GM15510 (cell line): ENCODE results near the gene FANCE.

Experiments
- POLR2A ChIP-seq: IDR thresholded peaks from 3 replicates; pipeline ENCODE4 v1.6.1; 2011; ENCODE audit warnings: borderline replicate concordance; ENCODE audit not compliant: insufficient read length; ENCODE audit errors: extremely low read depth

FANCE gene

DNA sequence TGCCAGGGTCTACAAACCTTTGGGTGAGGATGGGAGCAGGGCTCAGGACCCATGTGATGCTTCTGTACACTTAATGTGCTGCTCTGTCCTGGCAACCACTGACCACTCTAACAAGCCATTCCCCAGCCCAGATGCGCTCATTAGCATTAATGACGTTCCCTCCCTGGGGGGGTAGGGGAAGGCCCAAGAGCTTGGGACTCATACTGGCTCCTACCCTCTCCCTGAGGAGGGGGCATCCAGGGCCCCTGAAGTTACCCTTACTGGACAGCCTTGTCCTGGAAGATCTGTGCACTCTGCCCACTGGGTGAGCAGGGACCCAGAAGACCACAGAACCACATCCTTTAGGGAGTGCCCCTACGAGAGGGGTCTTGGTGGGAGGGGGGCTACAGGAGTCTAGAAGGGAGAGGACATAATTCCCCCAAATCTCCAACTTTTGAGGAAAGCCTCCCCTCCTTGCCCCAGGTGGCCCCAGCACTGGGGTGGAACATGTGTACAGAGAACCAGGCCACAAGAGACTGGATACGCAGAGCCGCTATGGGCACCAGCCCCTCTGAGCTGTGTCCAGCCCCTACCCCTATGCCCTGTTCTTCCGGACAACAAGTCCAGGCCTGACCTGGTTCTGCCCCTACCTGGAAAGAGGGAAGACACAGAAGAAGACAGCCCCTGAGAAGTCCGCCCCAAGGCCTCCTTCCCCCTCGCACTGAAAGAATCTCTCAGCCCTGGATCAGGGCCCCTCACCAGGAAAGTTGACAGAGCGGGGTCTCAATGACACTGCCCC, 43.3 kb downstream of the FANCE start:
- TF ChIP-seq POLR2A = no peak

DNA sequence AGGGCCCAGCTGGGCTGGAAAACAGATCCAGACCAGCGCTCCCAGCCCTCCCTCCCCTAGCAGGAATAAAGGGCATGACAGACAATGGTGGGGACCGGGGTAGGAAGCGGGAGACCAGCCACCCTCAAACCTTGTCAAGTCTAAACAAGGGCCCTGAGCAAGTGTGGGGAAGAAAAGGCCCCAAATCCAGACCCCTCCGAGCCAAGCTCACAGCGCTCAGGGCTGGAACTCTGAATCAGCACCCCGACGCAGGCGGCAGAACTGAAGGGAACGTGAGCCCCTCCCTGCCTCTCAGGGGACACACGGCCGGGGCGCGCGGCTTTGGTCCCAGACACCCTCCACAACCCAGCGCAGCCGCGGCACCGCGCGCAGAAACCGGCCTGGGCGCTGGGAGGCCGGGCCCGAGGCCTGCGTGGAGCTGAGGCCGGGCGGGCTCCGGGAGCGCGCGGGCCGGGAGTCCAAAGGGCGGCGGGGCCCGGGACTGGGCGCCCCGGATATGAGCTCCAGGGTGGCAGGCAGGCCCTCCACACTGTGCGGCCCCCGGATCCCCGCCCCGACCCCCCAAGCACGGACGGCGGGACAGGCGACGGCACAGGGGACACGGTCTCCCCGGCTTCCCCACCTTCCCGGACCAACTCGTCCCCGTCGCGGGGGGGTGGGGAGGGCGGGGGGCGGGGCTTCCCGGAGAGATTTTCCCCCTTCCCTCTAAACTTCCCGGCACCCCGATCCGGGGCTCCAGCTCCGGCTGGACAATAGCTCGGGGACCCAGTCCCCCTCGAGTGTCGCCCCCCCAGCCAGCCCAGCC, 44.1 kb downstream of the FANCE start:
- TF ChIP-seq POLR2A = no peak

DNA sequence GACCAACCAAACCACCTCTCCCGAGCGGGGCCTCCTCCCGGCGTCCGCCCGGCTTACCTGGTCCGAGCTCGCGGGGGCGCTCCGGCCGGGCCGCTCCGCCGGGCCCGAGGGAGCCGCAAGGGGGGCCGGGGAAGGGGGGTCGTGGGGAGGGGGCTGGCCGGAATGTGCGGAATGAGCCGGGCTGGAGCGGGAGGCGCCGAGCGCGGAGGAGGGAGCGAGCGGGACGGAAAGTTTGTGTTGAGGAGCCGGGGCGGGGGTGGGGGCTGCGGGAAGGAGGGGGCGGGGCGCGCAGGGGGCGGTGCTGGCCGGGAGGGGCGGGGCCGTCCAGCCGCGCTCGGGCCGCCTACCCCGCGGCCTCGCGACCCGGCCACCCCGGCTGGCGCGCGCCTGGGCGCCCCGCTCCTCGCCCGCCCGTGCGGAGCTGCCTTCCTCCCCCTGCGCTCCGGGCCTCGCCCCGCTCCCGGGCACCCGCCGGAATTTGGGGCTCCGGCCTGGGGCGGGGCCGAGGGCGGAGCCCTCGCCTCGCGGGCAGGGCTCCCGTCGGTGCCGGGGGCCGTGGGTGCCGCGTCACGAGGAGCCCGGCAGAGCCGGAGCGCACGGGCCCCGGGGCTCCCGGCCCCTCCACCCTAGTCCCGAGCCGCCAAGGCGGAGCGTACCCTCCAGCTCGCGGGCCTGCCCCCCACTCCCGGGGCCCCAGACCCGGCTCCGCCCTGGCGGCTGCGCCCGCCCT, 44.9 kb downstream of the FANCE start, which contains the start of gene TEAD3:
Gene TEAD3 (minus strand): TSS at position 239 of the 730 bp plus-strand sequence.
- peak; percentile 29 for TF ChIP-seq POLR2A

DNA sequence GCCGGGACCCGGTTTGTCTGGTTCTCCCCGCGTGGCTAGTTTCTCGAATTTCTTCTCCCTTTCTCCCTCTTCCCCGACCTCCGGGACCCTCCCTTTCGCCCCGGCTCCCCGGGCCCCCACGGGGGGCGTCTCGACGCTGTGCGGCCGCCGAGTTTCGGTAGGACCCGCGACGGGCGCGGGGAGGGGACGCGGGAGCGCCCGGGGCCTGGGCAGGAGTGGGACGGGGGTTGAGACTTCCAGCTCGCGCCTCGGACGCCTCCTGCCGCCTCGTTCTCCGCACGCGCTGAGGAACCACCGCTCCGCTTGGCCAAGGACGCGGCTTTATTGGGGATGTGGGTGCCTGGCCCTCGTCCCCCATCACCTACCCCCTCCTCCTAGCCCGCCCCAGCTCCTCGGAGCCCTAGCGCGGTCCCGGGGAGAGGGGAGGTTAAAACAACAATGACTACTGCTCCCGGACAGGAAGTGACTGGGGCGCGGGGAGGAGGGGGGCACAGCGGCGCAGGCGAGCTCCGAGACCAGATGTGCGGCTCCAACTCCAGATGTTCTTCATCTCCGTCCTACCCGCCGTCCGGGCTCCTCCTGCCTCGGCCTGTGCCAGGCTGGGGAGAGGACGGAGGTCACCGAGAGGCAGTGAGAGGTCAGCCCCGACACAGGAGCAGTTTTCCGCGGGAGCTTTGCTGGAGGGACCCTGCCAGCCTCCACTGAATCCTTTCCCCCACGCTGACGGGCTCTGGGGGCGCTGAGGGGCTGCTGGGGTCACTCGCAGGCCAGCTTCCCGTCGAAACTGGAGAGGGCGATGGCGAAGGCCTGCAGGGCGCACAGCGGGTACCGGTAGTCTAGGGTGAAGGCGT, 45.7 kb downstream of the FANCE start:
- TF ChIP-seq POLR2A = no peak

DNA sequence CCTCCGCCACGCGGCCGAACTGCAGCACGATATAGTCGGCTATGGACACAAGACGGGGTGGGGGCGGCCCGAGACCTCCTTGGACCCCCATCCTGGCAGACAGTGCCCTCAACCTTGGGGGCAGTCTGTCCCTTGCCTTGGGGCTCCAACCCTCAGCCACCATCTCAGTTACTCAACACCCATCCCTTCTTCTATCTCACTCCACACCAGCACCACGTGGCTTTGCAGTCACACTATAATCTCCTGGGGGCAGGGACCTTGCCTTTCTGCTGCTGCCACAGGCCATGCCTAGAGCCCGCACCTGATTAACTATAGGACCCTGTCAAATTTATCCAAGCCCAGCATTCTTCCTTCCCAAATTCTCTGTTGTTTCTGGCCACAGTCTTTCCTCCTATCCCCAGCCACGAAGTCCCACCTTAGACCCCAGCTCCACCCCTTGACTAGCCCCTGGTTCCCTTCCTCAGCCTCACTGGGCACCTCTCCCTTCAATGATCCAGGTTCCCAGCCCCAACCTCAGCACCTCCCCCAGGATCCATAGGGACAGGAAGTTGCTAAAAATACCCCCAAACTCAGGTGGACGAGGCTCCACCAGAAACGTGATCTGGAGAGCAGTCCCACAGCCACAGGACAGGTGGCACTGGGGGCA, 46.4 kb downstream of the FANCE start:
- TF ChIP-seq POLR2A = no peak

DNA sequence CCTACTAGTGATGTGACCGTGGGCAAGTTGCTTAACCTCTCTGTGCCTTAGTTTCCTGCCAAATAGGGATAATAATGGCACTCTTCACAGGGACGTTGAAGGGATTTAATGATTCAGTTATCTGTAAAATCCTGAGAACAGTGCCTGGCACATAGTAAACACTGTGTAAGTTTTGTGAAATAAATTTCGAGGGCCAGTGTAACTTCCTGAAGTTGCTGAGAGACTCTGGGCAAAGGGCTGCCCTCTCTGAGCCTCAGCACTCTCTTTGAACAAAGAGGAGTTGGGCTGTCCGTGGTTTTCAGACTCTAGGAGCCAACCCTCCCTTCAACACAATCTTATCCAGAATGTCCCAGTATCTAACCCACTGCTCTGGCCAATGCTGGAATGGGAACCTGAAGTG, 47.2 kb downstream of the FANCE start:
- no peak for TF ChIP-seq POLR2A

DNA sequence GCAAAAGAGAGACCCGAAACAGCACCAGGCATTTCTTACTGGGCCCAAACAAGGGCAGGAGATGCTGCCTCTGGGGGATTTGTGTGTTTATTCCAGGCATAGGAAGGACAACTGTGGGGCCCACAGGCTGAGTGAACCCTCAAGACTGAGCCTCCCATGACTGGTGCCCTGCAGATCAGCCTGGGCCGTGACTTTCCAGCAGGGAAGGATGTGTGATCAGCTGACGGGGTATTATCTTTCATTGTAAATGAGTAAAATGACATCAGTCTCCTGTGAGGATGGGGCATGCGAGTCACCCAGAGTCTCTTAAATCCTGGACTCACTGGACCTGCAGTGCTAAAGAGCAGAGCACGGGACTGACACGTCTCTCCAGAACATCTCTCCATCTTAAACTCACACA, 48.6 kb downstream of the FANCE start:
- no peak for TF ChIP-seq POLR2A

DNA sequence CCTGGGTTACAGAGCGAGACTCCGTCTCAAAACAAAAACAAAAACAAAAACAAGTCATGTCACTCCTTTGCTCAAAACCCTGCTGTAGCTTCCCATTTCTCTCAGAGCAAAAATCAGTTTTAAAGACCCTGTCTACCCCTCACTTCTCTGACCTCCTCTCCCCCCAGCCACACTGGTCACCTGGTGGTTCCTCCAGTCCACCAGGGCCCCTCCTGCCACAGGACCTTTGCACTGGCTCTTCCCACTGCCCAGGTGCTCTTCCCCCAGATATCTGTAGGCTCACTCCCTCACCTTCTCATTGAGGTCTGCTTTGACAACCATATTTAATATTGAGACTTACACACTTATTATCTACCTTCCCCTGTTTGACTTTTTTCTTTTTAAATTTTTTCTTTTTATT, 49.6 kb downstream of the FANCE start:
- no peak for TF ChIP-seq POLR2A

DNA sequence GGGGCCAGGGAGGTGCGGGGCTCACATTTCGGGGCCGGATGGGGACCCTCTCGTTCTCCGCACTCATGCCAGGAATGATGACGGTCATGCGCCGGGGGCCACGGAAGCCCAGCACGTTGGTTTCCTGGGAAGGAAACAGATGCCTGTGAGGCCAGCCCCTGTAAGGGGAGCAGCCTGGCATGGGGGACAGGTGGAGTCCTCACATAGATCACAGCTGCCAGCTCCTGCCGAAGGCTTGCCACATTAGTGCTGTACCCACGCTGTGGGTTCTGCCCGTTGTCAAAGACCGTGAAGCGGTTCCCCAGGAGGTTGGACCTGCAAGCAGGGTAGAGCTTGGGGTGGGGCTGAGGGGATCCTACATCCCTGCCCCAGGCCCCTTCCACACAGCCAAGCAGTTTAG, 51.4 kb downstream of the FANCE start:
- no peak for TF ChIP-seq POLR2A

DNA sequence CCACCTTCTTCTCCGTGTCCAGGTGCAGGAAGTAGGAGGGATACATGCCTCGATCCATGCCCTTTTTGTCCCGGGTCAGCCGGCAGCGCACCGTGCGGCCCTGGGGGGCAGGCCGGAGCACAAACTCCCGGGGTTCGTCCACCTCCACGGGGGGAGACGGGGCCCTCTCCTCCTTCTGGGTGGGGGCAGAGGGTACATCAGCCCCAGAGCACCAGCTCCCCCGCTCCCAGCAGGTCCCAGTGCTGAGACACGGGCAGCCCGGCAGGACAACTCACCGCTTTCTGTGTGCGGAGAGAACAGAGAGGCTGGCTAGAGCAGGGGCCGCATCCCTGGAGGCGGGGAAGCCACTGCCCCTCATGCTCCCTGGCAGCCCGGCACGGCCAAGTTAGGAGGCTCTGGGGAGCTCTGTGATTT, 53.9 kb downstream of the FANCE start:
- no peak for TF ChIP-seq POLR2A

DNA sequence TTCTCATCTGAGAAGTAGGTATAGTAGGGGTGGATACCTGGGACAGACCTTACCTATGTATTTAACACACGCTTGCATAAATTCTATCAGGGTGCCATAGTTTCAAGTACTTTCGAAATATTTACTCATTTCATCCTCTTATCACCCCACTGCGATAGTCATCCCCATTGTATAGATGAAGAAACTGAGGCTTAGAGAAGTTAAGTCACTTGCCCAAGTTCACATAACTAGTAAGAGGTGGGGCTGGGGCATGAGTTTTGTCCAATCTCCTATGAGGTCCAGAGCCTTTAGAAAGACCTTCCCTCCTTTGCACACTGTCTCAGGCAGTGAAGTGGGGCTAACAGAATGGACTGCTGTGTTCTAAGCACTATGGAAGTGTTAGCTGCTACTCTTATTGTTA, 54.4 kb downstream of the FANCE start:
- TF ChIP-seq POLR2A = no peak

DNA sequence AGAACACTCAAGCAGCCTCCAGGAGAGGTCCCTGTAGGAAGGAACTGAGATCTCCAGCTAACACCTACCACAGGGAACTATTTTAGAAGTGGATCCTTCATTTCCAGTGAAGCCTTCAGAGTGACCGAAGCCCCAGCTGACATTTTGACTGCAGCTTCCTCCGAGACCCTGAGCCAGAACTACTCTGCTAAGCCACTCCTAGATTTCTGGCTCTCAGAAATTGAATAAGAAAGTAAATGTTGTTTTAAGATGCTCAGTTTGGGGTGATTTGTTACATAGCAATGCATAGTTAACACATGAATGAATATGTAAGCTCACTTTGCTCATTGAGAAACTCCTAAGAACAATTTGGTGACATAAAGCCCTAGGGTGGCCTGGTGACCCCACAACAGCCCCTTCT, 55.1 kb downstream of the FANCE start:
- TF ChIP-seq POLR2A = no peak

DNA sequence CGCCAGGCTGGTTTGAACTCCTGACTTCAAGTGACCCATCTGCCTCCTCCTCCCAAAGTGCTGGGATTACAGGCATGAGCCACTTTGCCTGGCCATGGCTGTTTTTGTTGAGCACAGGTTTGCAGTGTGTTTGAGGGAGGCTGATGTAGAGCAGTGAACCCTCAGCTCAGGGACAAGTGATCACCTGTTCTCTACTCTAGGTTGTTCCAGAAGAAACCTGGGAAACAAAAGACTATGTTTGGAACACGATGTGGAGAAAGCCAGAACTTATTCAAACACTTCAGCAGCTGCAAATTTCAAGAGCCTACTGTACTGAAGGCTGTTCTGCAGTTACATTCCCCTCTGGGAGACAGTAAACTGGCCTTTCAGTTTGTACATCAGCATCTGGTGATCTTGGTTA, 55.9 kb downstream of the FANCE start:
- TF ChIP-seq POLR2A = no peak

DNA sequence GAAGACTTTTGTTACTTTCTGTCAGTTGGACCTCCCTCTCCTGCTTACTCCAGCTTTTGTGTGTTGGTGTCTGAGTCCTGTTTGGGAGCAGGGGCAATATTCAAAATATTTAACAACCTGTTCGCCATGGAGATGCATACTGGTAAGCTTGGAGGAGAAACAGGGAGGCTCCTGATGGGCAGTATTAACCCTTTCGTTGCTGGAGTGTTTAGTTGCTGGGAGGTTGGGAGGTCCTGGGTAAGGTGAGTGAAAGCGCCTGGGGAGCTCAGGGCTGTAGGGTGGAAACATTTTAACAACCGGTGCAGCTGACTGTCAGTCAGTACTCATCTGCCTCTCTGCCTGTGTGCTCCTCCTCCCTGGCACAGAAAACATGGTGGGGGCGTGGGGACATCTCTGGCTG, 56.4 kb downstream of the FANCE start:
- no peak for TF ChIP-seq POLR2A
